NCI-H345 treated with DMSO at 0.1 percent for 48 hours (cell line): ENCODE results near the gene CAMP.
"Not testable (repeated sequence)": the region's sequence is repeated elsewhere in the genome, so short reads cannot be mapped to it uniquely, and the experiment has no call there.

Source experiments
- DNase-seq: peaks from one replicate; lab custom pipeline; 2025; ENCODE audit not compliant: unreplicated experiment; lab: John Stamatoyannopoulos, UW

The CAMP gene

GRCh38 chr3:48248095-48248850 is 25.0 kb downstream of the CAMP start:
- no peak for DNase-seq

GRCh38 chr3:48256557-48256956 is 33.3 kb downstream of the CAMP start:
- no peak for DNase-seq

- no peak for DNase-seq
Observed at GRCh38 chr3:48258530-48258929, 35.2 kb downstream of the CAMP start.

GRCh38 chr3:48267782-48268181 is 44.5 kb downstream of the CAMP start:
- no peak for DNase-seq

GRCh38 chr3:48268381-48268935 is 45.2 kb downstream of the CAMP start:
- DNase-seq, result peak; percentile 60

- no peak for DNase-seq
Observed at GRCh38 chr3:48268936-48269561, 45.8 kb downstream of the CAMP start.

- DNase-seq, result no peak
Observed at GRCh38 chr3:48269592-48269991, 46.3 kb downstream of the CAMP start.

- DNase-seq, result no peak
Observed at GRCh38 chr3:48270306-48270705, 47.0 kb downstream of the CAMP start.

GRCh38 chr3:48271223-48271622 is 47.9 kb downstream of the CAMP start:
- not testable (repeated sequence) for DNase-seq

- DNase-seq, result no peak
Observed at GRCh38 chr3:48271763-48272498, 48.6 kb downstream of the CAMP start.

GRCh38 chr3:48273594-48274211 is 50.4 kb downstream of the CAMP start:
- DNase-seq, result peak; percentile 30

GRCh38 chr3:48274452-48274851 is 51.2 kb downstream of the CAMP start:
- no peak for DNase-seq
